NCI-H2171 treated with DMSO at 0.1 percent for 48 hours (cell line): ENCODE measurements around the gene SNAP29.
"Not testable (repeated sequence)": the region's sequence is repeated elsewhere in the genome, so short reads cannot be mapped to it uniquely, and the experiment has no call there.

ENCODE experiments used
- DNase-seq: peaks from one replicate; lab custom pipeline; 2025; lab: John Stamatoyannopoulos, UW

Gene SNAP29

GRCh38 chr22:20901093-20902033, 42.6 kb downstream of the SNAP29 start:
- DNase-seq, result not testable (repeated sequence)

- no peak for DNase-seq
Measured at GRCh38 chr22:20903093-20903492, 44.3 kb downstream of the SNAP29 start.

- DNase-seq, result no peak
Measured at GRCh38 chr22:20904008-20904979, 45.5 kb downstream of the SNAP29 start.

GRCh38 chr22:20904980-20905355, 46.2 kb downstream of the SNAP29 start:
- no peak for DNase-seq

- DNase-seq, result peak; percentile 72
Measured at GRCh38 chr22:20905415-20906386, 46.9 kb downstream of the SNAP29 start.

GRCh38 chr22:20906387-20906767, 47.6 kb downstream of the SNAP29 start:
- DNase-seq, result no peak

GRCh38 chr22:20908717-20909116, 49.9 kb downstream of the SNAP29 start:
- not testable (repeated sequence) for DNase-seq

- DNase-seq, result no peak
Measured at GRCh38 chr22:20909543-20910303, 50.9 kb downstream of the SNAP29 start.

GRCh38 chr22:20912494-20912893, 53.7 kb downstream of the SNAP29 start:
- DNase-seq, result no peak

- peak; percentile 98 for DNase-seq
Measured at GRCh38 chr22:20916916-20917810, 58.4 kb downstream of the SNAP29 start, which contains the start of gene CRKL. TSS of gene CRKL (plus strand) at chr22:20917407. CDS start at chr22:20917935, 528 bp downstream.

- no peak for DNase-seq
Measured at GRCh38 chr22:20918663-20919218, 59.9 kb downstream of the SNAP29 start.

GRCh38 chr22:20919718-20920117, 60.9 kb downstream of the SNAP29 start:
- DNase-seq, result no peak

- no peak for DNase-seq
Measured at GRCh38 chr22:20920881-20921203, 62.0 kb downstream of the SNAP29 start.

GRCh38 chr22:20922141-20922751, 63.4 kb downstream of the SNAP29 start:
- DNase-seq, result no peak

GRCh38 chr22:20926243-20926642, 67.4 kb downstream of the SNAP29 start:
- no peak for DNase-seq

- DNase-seq, result no peak
Measured at GRCh38 chr22:20927940-20928572, 69.2 kb downstream of the SNAP29 start.

- DNase-seq, result no peak
Measured at GRCh38 chr22:20928573-20928967, 69.8 kb downstream of the SNAP29 start.

GRCh38 chr22:20930004-20930403, 71.2 kb downstream of the SNAP29 start:
- DNase-seq, result no peak
